ENCODE data around the gene ERFL.

DNA sequence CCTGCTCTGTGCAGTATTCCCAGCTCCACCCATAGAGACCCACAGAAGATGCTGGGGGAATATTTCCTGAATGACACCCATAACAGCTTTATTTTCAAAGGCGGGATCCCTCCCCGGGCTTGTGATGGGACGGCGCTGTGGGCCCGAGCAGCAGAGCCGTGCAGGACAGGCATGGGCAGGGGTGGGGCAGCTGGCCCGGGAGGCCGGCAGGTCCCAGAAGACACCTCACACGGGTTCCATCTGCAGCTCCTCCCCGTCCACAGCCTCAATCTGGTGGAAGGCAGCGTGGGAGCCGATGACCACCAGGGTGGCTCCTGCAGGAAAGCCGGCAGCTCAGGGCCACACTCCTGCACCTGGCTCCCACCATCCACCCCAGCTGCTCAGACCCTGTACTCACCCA is 28.4 kb upstream of the ERFL start:
- TF ChIP-seq, protein P1, sequence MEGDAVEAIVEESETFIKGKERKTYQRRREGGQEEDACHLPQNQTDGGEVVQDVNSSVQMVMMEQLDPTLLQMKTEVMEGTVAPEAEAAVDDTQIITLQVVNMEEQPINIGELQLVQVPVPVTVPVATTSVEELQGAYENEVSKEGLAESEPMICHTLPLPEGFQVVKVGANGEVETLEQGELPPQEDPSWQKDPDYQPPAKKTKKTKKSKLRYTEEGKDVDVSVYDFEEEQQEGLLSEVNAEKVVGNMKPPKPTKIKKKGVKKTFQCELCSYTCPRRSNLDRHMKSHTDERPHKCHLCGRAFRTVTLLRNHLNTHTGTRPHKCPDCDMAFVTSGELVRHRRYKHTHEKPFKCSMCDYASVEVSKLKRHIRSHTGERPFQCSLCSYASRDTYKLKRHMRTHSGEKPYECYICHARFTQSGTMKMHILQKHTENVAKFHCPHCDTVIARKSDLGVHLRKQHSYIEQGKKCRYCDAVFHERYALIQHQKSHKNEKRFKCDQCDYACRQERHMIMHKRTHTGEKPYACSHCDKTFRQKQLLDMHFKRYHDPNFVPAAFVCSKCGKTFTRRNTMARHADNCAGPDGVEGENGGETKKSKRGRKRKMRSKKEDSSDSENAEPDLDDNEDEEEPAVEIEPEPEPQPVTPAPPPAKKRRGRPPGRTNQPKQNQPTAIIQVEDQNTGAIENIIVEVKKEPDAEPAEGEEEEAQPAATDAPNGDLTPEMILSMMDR (IDR thresholded peaks at IDR 0.05): no peak
- TF ChIP-seq POLR2A (IDR thresholded peaks at IDR 0.05): no peak
